WERI-Rb-1 (cell line): ENCODE data around the gene RHBDF2.

Source experiments
- DNase-seq: peaks from one replicate; pipeline ENCODE4 v3.0.0-alpha.2; 2020
- H3K27ac ChIP-seq: fragments of 250-450 bp; sonication (Bioruptor Pico); 2 replicates; pipeline ENCODE4 v1.5.1; 2020; ENCODE audit warnings: mild to moderate bottlenecking, moderate library complexity
- H3K27me3 ChIP-seq: fragments of 250-450 bp; sonication (Bioruptor Pico); 2 replicates; pipeline ENCODE4 v1.5.1; 2021; ENCODE audit warnings: mild to moderate bottlenecking, low read depth, moderate library complexity; ENCODE audit not compliant: insufficient read depth, severe bottlenecking
- H3K36me3 ChIP-seq: fragments of 250-450 bp; sonication (Bioruptor Pico); 2 replicates; pipeline ENCODE4 v1.5.1; 2020; ENCODE audit warnings: mild to moderate bottlenecking, moderate library complexity
- H3K4me3 ChIP-seq: 2 replicates; pipeline ENCODE4 v1.5.1; 2011; ENCODE audit warnings: low read depth, mild to moderate bottlenecking, control low read depth, low read length
- H3K9me3 ChIP-seq: fragments of 250-450 bp; sonication (Bioruptor Pico); 2 replicates; pipeline ENCODE4 v1.5.1; 2021; ENCODE audit warnings: mild to moderate bottlenecking, moderate library complexity; ENCODE audit not compliant: severe bottlenecking
- CTCF ChIP-seq: IDR thresholded peaks from 2 replicates; pipeline ENCODE4 v1.5.1; 2011; ENCODE audit warnings: low read depth, mild to moderate bottlenecking, control low read depth, inconsistent platforms, low read length

Gene RHBDF2

DNA sequence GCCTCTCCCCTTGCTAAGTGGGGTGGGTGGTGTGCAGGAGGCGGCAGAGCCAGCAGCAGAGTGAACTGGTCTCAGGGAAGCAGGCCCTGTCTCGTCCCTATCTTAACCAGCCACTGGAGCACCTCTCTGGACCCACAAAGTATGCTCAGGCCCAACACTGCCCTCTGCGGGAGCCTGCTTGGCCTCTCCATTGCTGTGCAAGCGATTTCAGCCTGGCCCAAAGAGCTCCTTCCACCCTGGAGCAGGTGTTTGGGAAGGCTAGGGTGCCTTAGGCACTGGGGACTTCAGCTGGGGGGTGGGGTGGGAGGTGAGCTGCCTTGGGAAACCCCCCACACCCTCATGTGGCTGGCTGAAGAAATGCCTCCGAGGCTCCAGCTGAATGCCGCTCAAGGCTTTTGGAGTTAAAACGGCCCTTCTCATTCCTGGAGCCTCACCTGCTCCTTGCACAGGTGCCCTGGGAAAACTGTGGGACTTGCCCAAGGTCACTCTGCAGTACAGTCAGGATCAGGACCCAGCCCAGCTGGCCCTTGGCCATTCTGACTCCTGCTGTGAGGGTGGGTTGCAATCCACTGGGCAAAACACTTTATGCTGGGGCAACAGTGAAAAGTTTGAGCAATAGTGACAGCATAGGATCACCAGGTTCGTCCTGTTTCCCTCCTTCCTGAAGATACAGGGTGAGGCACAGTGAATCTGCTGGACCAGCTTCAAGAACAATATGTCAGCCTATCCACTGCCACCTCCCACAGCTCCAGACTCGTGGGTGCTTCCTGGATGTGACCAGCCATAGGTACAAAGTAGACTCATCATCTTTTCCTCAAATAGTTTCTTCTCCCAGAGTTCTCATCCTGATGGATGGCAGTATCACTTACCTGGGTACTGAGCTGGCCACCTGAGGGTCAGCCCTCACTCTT lies 42.4 kb downstream of the RHBDF2 start:
- peak; percentile 92 for TF ChIP-seq CTCF
- Histone ChIP-seq H3K4me3 (no peak overlapping the region), H3K27me3 (no peaks in the 10 kb centered on the region), H3K36me3 (no peaks in the 10 kb centered on the region), H3K9me3 (no peaks in the 10 kb centered on the region), H3K27ac (peak overlapping the region; percentile 17; the same call in 1 of the 2 replicates)
- peak; percentile 88 for DNase-seq

- no peak overlapping the region for H3K4me3 ChIP-seq
- no peak for DNase-seq
- no peaks in the 10 kb centered on the region for H3K27me3 ChIP-seq
- no peak overlapping the region for H3K27ac ChIP-seq
- peaks cover 9% of the 10 kb centered on the region for H3K36me3 ChIP-seq
- TF ChIP-seq CTCF = no peak
- no peaks in the 10 kb centered on the region for H3K9me3 ChIP-seq
Observed at GRCh38 chr17:76453431-76453743, 47.8 kb downstream of the RHBDF2 start.

DNA sequence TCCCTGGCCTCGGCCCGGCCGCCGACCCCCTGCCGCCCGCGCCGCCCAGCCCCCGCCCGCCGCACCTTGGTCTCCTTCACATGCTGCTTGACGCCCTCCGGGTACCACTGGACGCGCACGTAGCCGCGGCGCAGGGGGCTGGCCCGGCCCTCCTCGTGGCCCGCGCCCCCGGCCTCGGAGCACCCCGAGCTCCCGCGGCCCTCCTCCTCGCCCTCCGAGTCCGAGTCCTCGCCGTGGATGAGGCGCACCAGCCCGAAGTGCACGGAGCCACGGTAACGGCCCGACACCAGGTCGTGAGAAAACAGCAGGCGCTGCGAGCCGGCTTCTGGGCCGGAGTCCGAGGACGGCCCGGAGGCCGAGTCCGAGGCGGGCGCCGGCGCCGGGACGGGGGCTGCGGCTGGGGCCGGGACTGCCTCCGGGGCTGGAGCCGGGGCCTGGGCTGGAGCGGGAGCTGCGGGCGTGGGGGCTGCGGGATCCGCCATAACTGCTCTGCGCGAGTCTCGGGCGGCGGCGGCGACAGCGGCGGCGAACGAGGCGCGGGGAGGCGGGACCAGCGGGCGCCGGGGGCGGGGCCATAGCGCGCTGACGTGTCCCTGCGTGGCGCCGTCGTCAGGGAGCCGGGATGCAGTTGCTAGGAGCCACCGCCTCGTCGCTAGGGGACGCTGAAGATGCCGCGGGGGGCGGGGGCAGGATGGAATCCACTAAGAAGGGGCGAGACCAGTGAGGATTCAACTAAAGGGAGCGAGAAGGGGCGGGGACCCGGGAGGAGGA lies 48.4 kb downstream of the RHBDF2 start, which contains the start of gene UBE2O:
Gene UBE2O (minus strand): TSS at position 493 of the 771 bp plus-strand sequence. CDS start 11 bp downstream, at position 482.
- Histone ChIP-seq H3K27ac (peak within 1 kb of the TSS; percentile 73), H3K27me3 (no peaks in the 10 kb centered on the region), H3K9me3 (no peaks in the 10 kb centered on the region), H3K4me3 (peak within 1 kb of the TSS; percentile 81), H3K36me3 (peaks cover 9% of the 10 kb centered on the region)
- peak; percentile 97 for DNase-seq
- TF ChIP-seq CTCF = peak; percentile 74

GRCh38 chr17:76452127-76452659 lies 49.0 kb downstream of the RHBDF2 start:
- H3K27me3 ChIP-seq = no peaks in the 10 kb centered on the region
- DNase-seq = no peak
- no peak for TF ChIP-seq CTCF
- no peak overlapping the region for H3K27ac ChIP-seq
- peak overlapping the region; percentile 81 for H3K4me3 ChIP-seq
- H3K9me3 ChIP-seq = no peaks in the 10 kb centered on the region
- H3K36me3 ChIP-seq = peaks cover 9% of the 10 kb centered on the region

GRCh38 chr17:76451506-76451905 lies 49.7 kb downstream of the RHBDF2 start:
- no peak for TF ChIP-seq CTCF
- Histone ChIP-seq H3K36me3 (peaks cover 9% of the 10 kb centered on the region), H3K9me3 (no peaks in the 10 kb centered on the region), H3K27me3 (no peaks in the 10 kb centered on the region), H3K4me3 (peak overlapping the region; percentile 81), H3K27ac (no peak overlapping the region)
- DNase-seq = no peak
